Activated B cell treated with CpG ODN at 0.5 μM for 24 hours (primary cell): ENCODE results near the gene LRGUK. TPM values are rescaled to one million over a fixed set of nuclear protein-coding genes. Genes with fewer than 3 reads are reported as not detected.
A peak's percentile ranks its signal among the peaks of the same experiment; 100 is the strongest.

ENCODE experiments used
- ATAC-seq: fragments of 200-7000 bp; cut with Tn5 transposase; one replicate; pipeline ENCODE4 v1.10.0; 2021; ENCODE audit warnings: low read depth, mild to moderate bottlenecking, moderate library complexity
- CTCF ChIA-PET: fragments of 350-600 bp; sonication (Branson Sonifier 250); formaldehyde crosslinking; loops from one replicate; lab custom pipeline; 2021; ENCODE audit warnings: antibody characterized with exemption; lab: Charles Lee
- POLR2A ChIA-PET: fragments of 350-600 bp; sonication (Branson Sonifier 250); formaldehyde crosslinking; loops from one replicate; lab custom pipeline; 2021; ENCODE audit warnings: antibody characterized with exemption; lab: Charles Lee
- DNase-seq: peaks from one replicate; pipeline ENCODE4 v3.0.0; 2022
- H3K27ac Mint-ChIP-seq: one replicate; pipeline ENCODE4 v1.8.0; 2020; ENCODE audit warnings: mixed read lengths
- H3K27me3 Mint-ChIP-seq: one replicate; pipeline ENCODE4 v1.8.0; 2021; ENCODE audit warnings: mixed read lengths
- H3K36me3 Mint-ChIP-seq: one replicate; pipeline ENCODE4 v1.8.0; 2021; ENCODE audit warnings: low read depth, mixed read lengths
- H3K4me1 Mint-ChIP-seq: one replicate; pipeline ENCODE4 v1.8.0; 2021; ENCODE audit warnings: mixed read lengths
- H3K4me3 Mint-ChIP-seq: one replicate; pipeline ENCODE4 v1.8.0; 2020; ENCODE audit warnings: mild to moderate bottlenecking, mixed read lengths
- H3K9me3 Mint-ChIP-seq: one replicate; pipeline ENCODE4 v1.8.0; 2020; ENCODE audit warnings: mixed read lengths
- intact Hi-C: fragments of 100-400 bp; cut with micrococcal nuclease; formaldehyde crosslinking; loops from one replicate; pipeline ENCODE4 v1.15.1; 2024
- total RNA-seq: library from RNA; stranded (reverse); gene quantifications from 2 replicates; pipeline ENCODE4 v1.2.3, GENCODE V29; 2022
- TF ChIP-seq, protein P1 (sequence below): fragments of 200-600 bp; IDR thresholded peaks from one replicate; pipeline ENCODE4 v1.8.0; 2022; ENCODE audit warnings: antibody characterized with exemption, mild to moderate bottlenecking

Gene LRGUK
- total RNA-seq, 1 donor from 2014 or later, result 1.0 TPM

DNA sequence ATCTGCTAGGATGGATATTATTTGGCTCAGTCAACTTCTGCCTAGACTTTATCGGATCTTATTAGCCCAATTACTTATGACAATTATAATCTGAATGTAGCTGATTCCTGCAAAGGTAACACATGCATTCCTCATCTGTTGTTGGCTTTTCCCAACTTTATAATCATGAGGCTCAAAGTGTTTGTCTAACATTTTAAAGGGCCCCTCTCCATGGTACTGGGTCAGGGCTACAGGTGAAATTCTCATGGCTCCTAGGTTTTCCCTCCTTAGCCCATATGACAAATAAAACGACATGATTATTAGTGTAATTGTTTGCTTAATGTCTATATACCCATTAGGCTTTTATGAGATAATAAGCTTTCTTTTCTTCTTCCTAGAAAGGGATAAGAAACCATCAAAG lies 4.2 kb upstream of the LRGUK start:
- ATAC-seq (no peak), DNase-seq (no peak)
- no peaks in the 10 kb centered on the region for H3K36me3 Mint-ChIP-seq
- TF ChIP-seq, protein P1, sequence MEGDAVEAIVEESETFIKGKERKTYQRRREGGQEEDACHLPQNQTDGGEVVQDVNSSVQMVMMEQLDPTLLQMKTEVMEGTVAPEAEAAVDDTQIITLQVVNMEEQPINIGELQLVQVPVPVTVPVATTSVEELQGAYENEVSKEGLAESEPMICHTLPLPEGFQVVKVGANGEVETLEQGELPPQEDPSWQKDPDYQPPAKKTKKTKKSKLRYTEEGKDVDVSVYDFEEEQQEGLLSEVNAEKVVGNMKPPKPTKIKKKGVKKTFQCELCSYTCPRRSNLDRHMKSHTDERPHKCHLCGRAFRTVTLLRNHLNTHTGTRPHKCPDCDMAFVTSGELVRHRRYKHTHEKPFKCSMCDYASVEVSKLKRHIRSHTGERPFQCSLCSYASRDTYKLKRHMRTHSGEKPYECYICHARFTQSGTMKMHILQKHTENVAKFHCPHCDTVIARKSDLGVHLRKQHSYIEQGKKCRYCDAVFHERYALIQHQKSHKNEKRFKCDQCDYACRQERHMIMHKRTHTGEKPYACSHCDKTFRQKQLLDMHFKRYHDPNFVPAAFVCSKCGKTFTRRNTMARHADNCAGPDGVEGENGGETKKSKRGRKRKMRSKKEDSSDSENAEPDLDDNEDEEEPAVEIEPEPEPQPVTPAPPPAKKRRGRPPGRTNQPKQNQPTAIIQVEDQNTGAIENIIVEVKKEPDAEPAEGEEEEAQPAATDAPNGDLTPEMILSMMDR, result no peak
- no peaks in the 10 kb centered on the region for H3K27me3 Mint-ChIP-seq
- POLR2A ChIA-PET, result no interaction called here
- peaks cover 19% of the 10 kb centered on the region for H3K4me1 Mint-ChIP-seq
- no peak overlapping the region for H3K27ac Mint-ChIP-seq
- CTCF ChIA-PET, result interaction anchor here (1.7 kb wide), 1 partner anchor 18 kb away, joined by 4 read pairs; no protein-coding TSS in a partner anchor
- no peaks in the 10 kb centered on the region for H3K9me3 Mint-ChIP-seq
- H3K4me3 Mint-ChIP-seq, result no peak overlapping the region
- intact Hi-C loops, result no loop called here

DNA sequence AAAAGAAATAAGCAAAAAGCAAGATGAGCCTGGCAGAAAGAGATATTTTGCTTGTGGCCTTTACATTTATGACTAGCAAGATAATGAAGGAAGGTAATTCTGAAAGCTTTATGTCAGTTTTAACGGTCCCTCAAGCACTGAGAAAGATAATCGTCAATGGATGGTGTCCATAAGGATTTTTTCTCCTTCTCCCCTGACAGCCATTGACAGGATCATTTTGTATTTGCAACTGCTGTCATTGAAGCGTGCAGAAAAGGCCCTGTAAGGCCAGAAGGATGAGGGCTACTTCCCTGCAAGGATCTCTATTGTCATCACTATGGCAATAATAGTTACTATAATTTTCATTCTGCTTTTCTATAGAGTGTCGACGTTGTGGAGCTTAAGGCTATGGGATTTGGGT lies 994 bp upstream of the LRGUK start:
- H3K27ac Mint-ChIP-seq, result no peak overlapping the region
- intact Hi-C loops, result loop anchor here (2.0 to 5.0 kb wide), 3 partner anchors 39 to 1537 kb away; partner anchors contain the start of genes NUP205 and STMP1
- H3K4me1 Mint-ChIP-seq, result peaks cover 19% of the 10 kb centered on the region
- TF ChIP-seq, protein P1, result no peak
- H3K36me3 Mint-ChIP-seq, result no peaks in the 10 kb centered on the region
- DNase-seq (no peak), ATAC-seq (no peak)
- CTCF ChIA-PET, result no interaction called here
- POLR2A ChIA-PET, result interaction anchor here (0.6 kb wide), 1 partner anchor 41 kb away, joined by 5 read pairs; no protein-coding TSS in a partner anchor
- H3K27me3 Mint-ChIP-seq, result peaks cover 4% of the 10 kb centered on the region
- no peaks in the 10 kb centered on the region for H3K9me3 Mint-ChIP-seq
- no peak overlapping the region for H3K4me3 Mint-ChIP-seq

GRCh38 chr7:134126596-134126965 lies 559 bp upstream of the LRGUK start:
- DNase-seq, result no peak
- Mint-ChIP-seq H3K4me3 (peak overlapping the region; percentile 88), H3K36me3 (no peaks in the 10 kb centered on the region), H3K9me3 (no peaks in the 10 kb centered on the region), H3K27me3 (peaks cover 4% of the 10 kb centered on the region), H3K27ac (no peak overlapping the region), H3K4me1 (peaks cover 17% of the 10 kb centered on the region)
- CTCF ChIA-PET, result interaction anchor here (1.4 kb wide), 1 partner anchor 15 kb away, joined by 8 read pairs; no protein-coding TSS in a partner anchor
- POLR2A ChIA-PET, result interaction anchor here (0.6 to 1.2 kb wide), 2 partner anchors 42 to 190 kb away, joined by 5 read pairs; partner anchors contain the start of gene SLC35B4
- ATAC-seq, result no peak
- intact Hi-C loops, result loop anchor here (2.0 to 5.0 kb wide), 3 partner anchors 39 to 1536 kb away; partner anchors contain the start of genes NUP205 and STMP1
- TF ChIP-seq, protein P1, result no peak

DNA sequence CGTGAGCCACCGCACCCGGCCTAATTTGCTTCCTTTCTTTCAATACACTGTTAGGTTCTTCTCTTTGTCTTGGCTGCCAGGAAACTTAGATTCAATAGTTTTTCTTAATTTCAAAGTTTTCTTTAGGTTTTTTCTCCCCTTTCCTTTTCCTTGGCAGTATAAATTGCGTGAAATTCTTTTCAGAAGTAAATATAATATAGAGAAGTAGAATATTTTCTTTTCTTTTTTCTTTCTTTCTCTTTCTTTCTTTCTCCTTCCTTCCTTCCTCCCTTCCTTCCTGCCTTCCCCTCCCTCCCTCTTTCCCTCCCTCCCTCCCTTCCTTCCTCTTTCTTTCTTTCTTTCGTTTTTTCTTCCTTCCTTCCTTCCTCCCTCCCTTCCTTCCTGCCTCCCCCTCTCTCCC lies 1.7 kb downstream of the LRGUK start:
- Mint-ChIP-seq H3K27ac (no peak overlapping the region), H3K9me3 (no peaks in the 10 kb centered on the region), H3K27me3 (peaks cover 6% of the 10 kb centered on the region), H3K36me3 (no peaks in the 10 kb centered on the region), H3K4me1 (peaks cover 12% of the 10 kb centered on the region), H3K4me3 (no peak overlapping the region)
- POLR2A ChIA-PET, result no interaction called here
- intact Hi-C loops, result loop anchor here (5.0 kb wide), 2 partner anchors 42 to 1428 kb away; partner anchors contain the start of gene NUP205
- no peak for DNase-seq
- TF ChIP-seq, protein P1, result no peak
- CTCF ChIA-PET, result no interaction called here
- no peak for ATAC-seq

DNA sequence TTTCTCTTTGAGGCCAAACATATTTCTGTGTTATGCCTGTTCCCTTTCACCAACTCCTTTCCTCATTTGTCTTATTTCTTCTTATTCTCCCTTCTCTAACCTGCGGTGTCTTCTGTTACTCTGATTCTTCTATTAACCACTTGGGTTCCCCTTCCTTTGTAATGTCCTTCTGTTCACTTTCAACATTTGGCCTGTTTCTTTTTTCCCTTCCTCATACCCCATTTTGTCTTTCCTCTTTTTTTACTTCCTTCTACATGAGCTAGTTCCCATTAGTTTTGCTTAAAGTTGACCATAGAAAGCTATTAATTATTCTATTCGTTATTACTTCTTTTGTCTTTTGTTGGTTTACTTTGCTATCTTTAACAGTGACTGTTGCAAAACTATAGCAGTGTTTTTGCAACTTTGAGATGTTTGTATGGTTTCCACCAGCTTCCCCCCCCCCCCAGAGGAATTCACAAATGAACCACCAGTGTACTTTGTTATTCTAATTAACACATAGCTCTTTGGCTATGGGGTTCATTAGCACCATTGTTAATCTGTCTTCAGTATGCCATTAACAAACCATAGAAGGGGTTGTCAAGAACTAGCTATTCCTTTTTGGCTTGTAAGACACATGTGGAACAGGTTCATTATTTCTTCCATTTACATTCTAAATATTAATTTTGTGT lies 2.9 kb downstream of the LRGUK start:
- ATAC-seq, result no peak
- Mint-ChIP-seq H3K4me1 (peaks cover 12% of the 10 kb centered on the region), H3K36me3 (no peaks in the 10 kb centered on the region), H3K27me3 (peaks cover 10% of the 10 kb centered on the region), H3K4me3 (no peak overlapping the region), H3K9me3 (no peaks in the 10 kb centered on the region), H3K27ac (no peak overlapping the region)
- TF ChIP-seq, protein P1, result no peak
- no peak for DNase-seq
- intact Hi-C loops, result loop anchor here (5.0 kb wide), 2 partner anchors 43 to 1427 kb away; partner anchors contain the start of gene NUP205
- CTCF ChIA-PET, result no interaction called here
- POLR2A ChIA-PET, result no interaction called here
